Keratinocyte (primary cell): ENCODE data around the gene MAPKAPK3.

ENCODE experiments used
- EZH2 ChIP-seq: IDR thresholded peaks from one replicate; pipeline ENCODE4 v1.6.1; 2012; ENCODE audit warnings: inconsistent platforms, mild to moderate bottlenecking, low read length, moderate library complexity
- TF ChIP-seq, protein P1 (sequence below), 3 experiments: IDR thresholded peaks in 1 of 3; conservative IDR thresholded peaks in 1 of 3; optimal IDR thresholded peaks in 1 of 3; 2 replicates in 2 of 3; 3 replicates in 1 of 3; pipeline versions ENCODE3 to v1.5.1; 2011; ENCODE audit warnings: low read length in 3 of 3, mild to moderate bottlenecking in 3 of 3, moderate library complexity in 2 of 3, control low read depth in 1 of 3, inconsistent platforms in 1 of 3; ENCODE audit not compliant: insufficient read depth in 2 of 3; ENCODE audit errors: extremely low read depth in 1 of 3

- no peak for TF ChIP-seq EZH2
- TF ChIP-seq, protein P1, sequence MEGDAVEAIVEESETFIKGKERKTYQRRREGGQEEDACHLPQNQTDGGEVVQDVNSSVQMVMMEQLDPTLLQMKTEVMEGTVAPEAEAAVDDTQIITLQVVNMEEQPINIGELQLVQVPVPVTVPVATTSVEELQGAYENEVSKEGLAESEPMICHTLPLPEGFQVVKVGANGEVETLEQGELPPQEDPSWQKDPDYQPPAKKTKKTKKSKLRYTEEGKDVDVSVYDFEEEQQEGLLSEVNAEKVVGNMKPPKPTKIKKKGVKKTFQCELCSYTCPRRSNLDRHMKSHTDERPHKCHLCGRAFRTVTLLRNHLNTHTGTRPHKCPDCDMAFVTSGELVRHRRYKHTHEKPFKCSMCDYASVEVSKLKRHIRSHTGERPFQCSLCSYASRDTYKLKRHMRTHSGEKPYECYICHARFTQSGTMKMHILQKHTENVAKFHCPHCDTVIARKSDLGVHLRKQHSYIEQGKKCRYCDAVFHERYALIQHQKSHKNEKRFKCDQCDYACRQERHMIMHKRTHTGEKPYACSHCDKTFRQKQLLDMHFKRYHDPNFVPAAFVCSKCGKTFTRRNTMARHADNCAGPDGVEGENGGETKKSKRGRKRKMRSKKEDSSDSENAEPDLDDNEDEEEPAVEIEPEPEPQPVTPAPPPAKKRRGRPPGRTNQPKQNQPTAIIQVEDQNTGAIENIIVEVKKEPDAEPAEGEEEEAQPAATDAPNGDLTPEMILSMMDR (optimal IDR thresholded peaks at IDR 0.05 in 1 of 3, IDR thresholded peaks at IDR 0.05 in 1 of 3, conservative IDR thresholded peaks at IDR 0.05 in 1 of 3; ENCODE audit: extremely low read depth in 1 of 3, insufficient read depth in 2 of 3, low read length in 3 of 3): no peak
Measured at GRCh38 chr3:50672656-50673055, 55.7 kb downstream of the MAPKAPK3 start.
